SJSA1 (cell line): Measurements from ENCODE around the gene LGALS1. TPM values are rescaled to one million over a fixed set of nuclear protein-coding genes. Genes with fewer than 3 reads are reported as not detected.

ENCODE experiments used
- DNase-seq, 2 experiments: peaks; one replicate each; pipeline ENCODE4 v3.0.0-alpha.2; 2015 to 2020; ENCODE audit warnings: low spot score in 2 of 2, low read depth in 1 of 2
- H3K27ac ChIP-seq: fragments of 250-450 bp; sonication (Bioruptor Pico); 2 replicates; pipeline ENCODE4 v1.5.1; 2020; ENCODE audit warnings: mild to moderate bottlenecking, moderate library complexity
- H3K27me3 ChIP-seq: fragments of 250-450 bp; sonication (Bioruptor Pico); replicated peaks from 2 replicates; pipeline ENCODE4 v1.5.1; 2020; ENCODE audit warnings: mild to moderate bottlenecking, moderate library complexity
- H3K36me3 ChIP-seq: fragments of 250-450 bp; sonication (Bioruptor Pico); 2 replicates; pipeline ENCODE4 v1.5.1; 2020; ENCODE audit warnings: mild to moderate bottlenecking
- H3K4me1 ChIP-seq: fragments of 250-450 bp; sonication (Bioruptor Pico); replicated peaks from 2 replicates; pipeline ENCODE4 v1.6.1; 2021; ENCODE audit warnings: mild to moderate bottlenecking
- H3K4me3 ChIP-seq: fragments of 250-450 bp; sonication (Bioruptor Pico); 2 replicates; pipeline ENCODE4 v1.5.1; 2020; ENCODE audit warnings: mild to moderate bottlenecking
- H3K9me3 ChIP-seq: fragments of 250-450 bp; sonication (Bioruptor Pico); replicated peaks from 2 replicates; pipeline ENCODE4 v1.5.1; 2020; ENCODE audit warnings: mild to moderate bottlenecking
- total RNA-seq: library from RNA; depleted of rRNA; stranded (reverse); fragments of >200 nt; shearing (Covaris generic); gene quantifications from 2 replicates; pipeline ENCODE4 v1.2.3, GENCODE V29; 2014

The LGALS1 gene
- total RNA-seq, 1 experiment from 2014 or later: 5,490 TPM

- Histone ChIP-seq H3K27ac (no peak overlapping the region), H3K27me3 (no peaks in the 10 kb centered on the region), H3K4me1 (peaks cover 39% of the 10 kb centered on the region), H3K4me3 (no peak overlapping the region), H3K9me3 (no peaks in the 10 kb centered on the region), H3K36me3 (peaks cover 37% of the 10 kb centered on the region)
- no peak for DNase-seq
These were observed 13.4 kb upstream of the LGALS1 start for GRCh38 chr22:37662039-37662438.

- H3K27ac ChIP-seq: no peak overlapping the region
- no peak overlapping the region for H3K4me3 ChIP-seq
- no peaks in the 10 kb centered on the region for H3K9me3 ChIP-seq
- peaks cover 42% of the 10 kb centered on the region for H3K36me3 ChIP-seq
- H3K4me1 ChIP-seq: peaks cover 33% of the 10 kb centered on the region
- no peak for DNase-seq
- H3K27me3 ChIP-seq: no peaks in the 10 kb centered on the region
These were observed 11.8 kb upstream of the LGALS1 start for GRCh38 chr22:37663521-37664140.

DNA sequence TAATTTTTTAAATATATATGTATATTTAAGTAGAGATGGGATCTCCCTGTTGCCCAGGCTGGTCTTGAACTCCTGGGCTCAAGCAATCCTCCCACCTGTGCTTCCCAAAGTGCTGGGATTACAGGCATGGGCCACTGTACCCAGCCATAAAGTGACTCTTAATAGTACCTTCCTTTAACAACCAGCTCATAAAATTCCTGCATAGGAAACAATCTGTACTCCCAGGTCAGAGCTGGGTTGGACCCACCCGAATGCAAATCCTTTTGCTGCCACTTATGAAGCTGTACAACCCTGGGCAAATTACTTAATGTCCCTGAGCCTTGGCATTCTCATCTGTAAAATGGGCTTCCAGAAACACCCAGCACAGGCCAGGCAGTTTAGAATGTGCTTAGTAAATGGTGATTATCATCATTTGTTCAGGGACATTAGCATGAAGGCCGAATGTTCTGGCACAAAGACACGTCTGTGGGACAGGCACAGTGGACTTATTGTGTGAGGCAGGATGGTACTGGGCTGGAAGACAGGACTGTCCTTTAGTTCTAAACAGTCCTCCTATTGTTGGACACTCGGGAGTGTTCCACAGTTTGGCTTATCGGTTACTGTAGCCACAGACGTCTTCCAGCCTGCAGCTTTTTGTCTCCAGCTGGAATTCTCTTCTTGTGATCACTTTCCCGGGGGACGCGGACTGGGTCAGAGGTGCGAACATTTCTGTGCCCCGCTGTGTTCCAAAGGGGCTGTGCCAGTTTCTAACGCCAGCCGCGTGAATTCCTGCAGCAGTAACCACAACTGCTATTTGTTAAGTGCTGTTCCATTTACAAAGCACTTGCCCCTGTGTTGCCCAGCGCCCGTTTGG lies 11.0 kb upstream of the LGALS1 start:
- Histone ChIP-seq H3K27ac (no peak overlapping the region), H3K27me3 (no peaks in the 10 kb centered on the region), H3K4me3 (no peak overlapping the region), H3K36me3 (peaks cover 39% of the 10 kb centered on the region), H3K4me1 (peaks cover 34% of the 10 kb centered on the region), H3K9me3 (no peaks in the 10 kb centered on the region)
- no peak for DNase-seq

DNA sequence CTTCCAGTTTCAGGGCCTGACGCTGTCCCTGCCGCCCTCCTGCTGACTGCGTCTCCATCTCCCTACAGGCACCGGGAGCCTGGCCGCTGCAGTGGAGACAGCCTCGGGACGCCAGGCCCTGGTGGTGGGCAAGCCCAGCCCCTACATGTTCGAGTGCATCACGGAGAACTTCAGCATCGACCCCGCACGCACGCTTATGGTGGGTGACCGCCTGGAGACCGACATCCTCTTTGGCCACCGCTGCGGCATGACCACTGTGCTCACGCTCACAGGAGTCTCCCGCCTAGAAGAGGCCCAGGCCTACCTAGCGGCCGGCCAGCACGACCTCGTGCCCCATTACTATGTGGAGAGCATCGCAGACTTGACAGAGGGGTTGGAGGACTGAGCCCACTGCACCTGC lies 9.9 kb upstream of the LGALS1 start:
- Histone ChIP-seq H3K4me1 (peaks cover 33% of the 10 kb centered on the region), H3K27ac (no peak overlapping the region), H3K9me3 (no peaks in the 10 kb centered on the region), H3K36me3 (peaks cover 39% of the 10 kb centered on the region), H3K4me3 (no peak overlapping the region), H3K27me3 (no peaks in the 10 kb centered on the region)
- no peak for DNase-seq

DNA sequence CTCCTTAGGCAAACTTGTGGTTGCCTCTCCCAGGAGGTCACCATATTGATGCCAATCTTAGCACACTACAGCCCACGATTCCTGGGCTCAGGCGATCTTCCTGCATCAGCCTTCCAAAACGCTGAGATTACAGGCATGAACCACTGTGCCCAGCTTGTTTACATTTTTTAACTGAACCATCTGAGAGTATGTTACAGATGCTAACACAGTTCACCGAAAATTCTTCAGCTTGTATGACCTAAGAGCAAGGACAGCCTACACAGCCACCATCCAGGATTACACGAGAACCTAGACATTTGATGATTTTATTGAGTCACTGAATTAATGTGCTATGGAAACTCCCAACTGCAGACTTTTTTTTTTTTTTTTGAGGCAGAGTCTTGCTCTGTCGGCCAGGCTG lies 5.8 kb upstream of the LGALS1 start:
- DNase-seq: peak in 1 of 2 experiments; percentile 66
- Histone ChIP-seq H3K27ac (peak overlapping the region; percentile 61), H3K4me3 (no peak overlapping the region), H3K9me3 (no peaks in the 10 kb centered on the region), H3K4me1 (peaks cover 22% of the 10 kb centered on the region), H3K36me3 (peaks cover 29% of the 10 kb centered on the region), H3K27me3 (no peaks in the 10 kb centered on the region)

GRCh38 chr22:37672206-37672919 lies 3.1 kb upstream of the LGALS1 start:
- H3K27ac ChIP-seq: no peak overlapping the region
- DNase-seq: no peak
- H3K4me3 ChIP-seq: no peak overlapping the region
- H3K27me3 ChIP-seq: no peaks in the 10 kb centered on the region
- no peaks in the 10 kb centered on the region for H3K9me3 ChIP-seq
- H3K36me3 ChIP-seq: peaks cover 17% of the 10 kb centered on the region
- H3K4me1 ChIP-seq: peaks cover 28% of the 10 kb centered on the region

GRCh38 chr22:37672920-37673455 lies 2.4 kb upstream of the LGALS1 start:
- no peak overlapping the region for H3K4me3 ChIP-seq
- no peak overlapping the region for H3K27ac ChIP-seq
- no peaks in the 10 kb centered on the region for H3K27me3 ChIP-seq
- H3K9me3 ChIP-seq: no peaks in the 10 kb centered on the region
- peaks cover 31% of the 10 kb centered on the region for H3K4me1 ChIP-seq
- peaks cover 21% of the 10 kb centered on the region for H3K36me3 ChIP-seq
- no peak for DNase-seq

DNA sequence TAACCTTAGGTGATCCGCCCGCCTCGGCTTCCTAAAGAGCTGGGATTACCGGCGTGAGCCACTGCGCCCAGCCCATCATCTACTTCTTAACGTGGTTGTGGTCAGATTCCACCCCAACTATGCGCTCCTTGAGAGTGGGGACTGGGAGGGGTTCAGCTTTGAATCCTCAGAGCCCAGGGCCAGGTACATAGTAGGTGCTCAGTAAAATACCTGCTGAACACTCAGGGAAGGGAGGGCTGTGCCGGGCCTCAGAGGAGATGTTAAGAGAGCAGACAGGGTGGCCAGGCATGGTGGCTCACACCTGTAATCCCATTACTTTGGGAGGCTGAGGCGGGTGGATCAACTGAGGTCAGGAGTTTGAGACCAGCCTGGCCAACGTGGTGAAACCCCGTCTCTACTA lies 1.2 kb upstream of the LGALS1 start:
- H3K4me3 ChIP-seq: no peak overlapping the region
- H3K27ac ChIP-seq: peak overlapping the region; percentile 76

GRCh38 chr22:37675930-37676735 lies 697 bp downstream of the LGALS1 start:
- H3K4me3 ChIP-seq: peak overlapping the region; percentile 68
- H3K9me3 ChIP-seq: no peaks in the 10 kb centered on the region
- H3K27me3 ChIP-seq: no peaks in the 10 kb centered on the region
- peak in 1 of 2 experiments; percentile 71 for DNase-seq
- H3K4me1 ChIP-seq: peaks cover 29% of the 10 kb centered on the region
- peak overlapping the region; percentile 76 for H3K27ac ChIP-seq
- peaks cover 50% of the 10 kb centered on the region for H3K36me3 ChIP-seq

More for the DNA sequence above, 1.2 kb upstream of the LGALS1 start:
- Histone ChIP-seq H3K27me3 (no peaks in the 10 kb centered on the region), H3K4me1 (peaks cover 32% of the 10 kb centered on the region), H3K36me3 (peaks cover 34% of the 10 kb centered on the region), H3K9me3 (no peaks in the 10 kb centered on the region)
- DNase-seq: no peak

GRCh38 chr22:37676736-37677492 lies 1.5 kb downstream of the LGALS1 start:
- peaks cover 35% of the 10 kb centered on the region for H3K4me1 ChIP-seq
- DNase-seq: peak; percentile 94 to 99
- H3K27me3 ChIP-seq: no peaks in the 10 kb centered on the region
- peak overlapping the region; percentile 68 for H3K4me3 ChIP-seq
- peak overlapping the region; percentile 76 for H3K27ac ChIP-seq
- no peaks in the 10 kb centered on the region for H3K9me3 ChIP-seq
- peaks cover 52% of the 10 kb centered on the region for H3K36me3 ChIP-seq

DNA sequence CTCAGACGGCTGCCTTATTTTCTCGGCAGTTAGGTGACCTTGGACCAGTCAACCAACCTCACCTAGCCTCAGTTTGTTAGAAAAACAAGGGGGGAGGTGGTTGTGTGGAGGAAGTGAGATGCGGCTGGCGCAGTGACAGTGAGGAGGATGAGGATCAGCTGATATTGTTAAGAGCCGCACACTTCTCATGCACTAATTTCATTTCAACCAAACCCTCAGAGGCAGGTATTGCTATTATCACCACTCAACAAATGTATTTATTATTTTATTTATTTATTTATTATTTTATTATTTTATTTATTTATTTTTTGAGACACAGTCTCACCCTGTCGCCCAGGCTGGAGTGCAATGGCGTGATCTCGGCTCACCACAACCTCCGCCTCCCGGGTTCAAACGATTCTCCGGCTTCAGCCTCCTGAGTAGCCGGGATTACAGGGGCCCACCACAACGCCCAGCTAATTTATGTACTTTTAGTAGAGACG lies 2.1 kb downstream of the LGALS1 start:
- Histone ChIP-seq H3K27ac (no peak overlapping the region), H3K27me3 (no peaks in the 10 kb centered on the region), H3K36me3 (peaks cover 52% of the 10 kb centered on the region), H3K4me1 (peaks cover 35% of the 10 kb centered on the region), H3K9me3 (no peaks in the 10 kb centered on the region), H3K4me3 (peak overlapping the region; percentile 68)
- DNase-seq: no peak

GRCh38 chr22:37678372-37678771 lies 2.9 kb downstream of the LGALS1 start:
- DNase-seq: no peak
- H3K27ac ChIP-seq: no peak overlapping the region
- H3K9me3 ChIP-seq: no peaks in the 10 kb centered on the region
- peak overlapping the region; percentile 68; the same call in 1 of the 2 replicates for H3K4me3 ChIP-seq
- peaks cover 52% of the 10 kb centered on the region for H3K36me3 ChIP-seq
- peaks cover 35% of the 10 kb centered on the region for H3K4me1 ChIP-seq
- H3K27me3 ChIP-seq: no peaks in the 10 kb centered on the region
